Superior temporal gyrus (tissue), 1 donor: ENCODE results near the gene SORBS1.

Experiments
- DNase-seq: peaks from one replicate; pipeline ENCODE4 v3.0.0-alpha.2; 2016; ENCODE audit errors: extremely low spot score

The SORBS1 gene

GRCh38 chr10:95290461-95291364, 270.5 kb downstream of the SORBS1 start, which contains the start of gene PDLIM1:
Gene PDLIM1, minus strand, starts transcription at chr10:95291003. Its CDS starts 88 bp downstream, at chr10:95290915.
- DNase-seq, result no peak

- DNase-seq, result no peak
These were observed 271.2 kb downstream of the SORBS1 start for GRCh38 chr10:95289921-95290421.

- DNase-seq, result no peak
These were observed 271.9 kb downstream of the SORBS1 start for GRCh38 chr10:95289003-95289920.

- DNase-seq, result no peak
These were observed 272.9 kb downstream of the SORBS1 start for GRCh38 chr10:95288303-95288702.

- no peak for DNase-seq
These were observed 273.9 kb downstream of the SORBS1 start for GRCh38 chr10:95287281-95287680.

GRCh38 chr10:95286707-95287106, 274.5 kb downstream of the SORBS1 start:
- DNase-seq, result no peak

- DNase-seq, result no peak
These were observed 275.6 kb downstream of the SORBS1 start for GRCh38 chr10:95285556-95285955.

GRCh38 chr10:95284807-95285206, 276.4 kb downstream of the SORBS1 start:
- DNase-seq, result no peak

GRCh38 chr10:95282107-95282506, 279.1 kb downstream of the SORBS1 start:
- DNase-seq, result no peak

- no peak for DNase-seq
These were observed 280.0 kb downstream of the SORBS1 start for GRCh38 chr10:95281206-95281605.

- DNase-seq, result no peak
These were observed 280.5 kb downstream of the SORBS1 start for GRCh38 chr10:95280637-95281036.

- DNase-seq, result no peak
These were observed 281.9 kb downstream of the SORBS1 start for GRCh38 chr10:95279042-95279820.

- no peak for DNase-seq
These were observed 282.8 kb downstream of the SORBS1 start for GRCh38 chr10:95278061-95278988.

GRCh38 chr10:95277614-95278013, 283.6 kb downstream of the SORBS1 start:
- DNase-seq, result no peak

GRCh38 chr10:95277201-95277570, 284.0 kb downstream of the SORBS1 start:
- no peak for DNase-seq

- DNase-seq, result no peak
These were observed 284.6 kb downstream of the SORBS1 start for GRCh38 chr10:95276367-95277200.

- DNase-seq, result no peak
These were observed 285.3 kb downstream of the SORBS1 start for GRCh38 chr10:95275726-95276366.

GRCh38 chr10:95273393-95274312, 287.5 kb downstream of the SORBS1 start:
- no peak for DNase-seq
